Hepatocyte (in vitro differentiated cells): ENCODE measurements around the gene TMCO4.
"Not testable (repeated sequence)": the region's sequence is repeated elsewhere in the genome, so short reads cannot be mapped to it uniquely, and the experiment has no call there.

Experiments used
- CTCF ChIP-seq: fragments of 200-600 bp; sonication (generic); IDR thresholded peaks from 2 replicates; pipeline ENCODE4 v1.5.1; 2016; ENCODE audit warnings: antibody characterized with exemption, mild to moderate bottlenecking; ENCODE audit not compliant: poor library complexity
- EZH2phosphoT487 ChIP-seq: fragments of 200-600 bp; sonication (generic); IDR thresholded peaks from one replicate; pipeline ENCODE4 v1.6.1; 2018; ENCODE audit warnings: antibody characterized with exemption, mild to moderate bottlenecking, low read depth, moderate library complexity; ENCODE audit not compliant: unreplicated experiment, severe bottlenecking

GRCh38 chr1:19816737-19817086 lies 17.0 kb upstream of the TMCO4 start:
- TF ChIP-seq CTCF, EZH2phosphoT487: not testable (repeated sequence)
